Hindlimb muscle (tissue), 1 donor: Measurements from ENCODE around the gene UBE2Q2. TPM values are rescaled to one million over a fixed set of nuclear protein-coding genes. Genes with fewer than 3 reads are reported as not detected.
"Not testable (repeated sequence)": the region's sequence is repeated elsewhere in the genome, so short reads cannot be mapped to it uniquely, and the experiment has no call there.

ENCODE experiments used
- DNase-seq: peaks from one replicate; pipeline ENCODE4 v3.0.0-alpha.2; 2013
- polyA plus RNA-seq: library from polyadenylated mRNA; unstranded; fragments of 120-200 nt; gene quantifications from one replicate; pipeline ENCODE4 v1.2.1, GENCODE V29; 2013; ENCODE audit not compliant: insufficient read length

UBE2Q2 gene
- polyA plus RNA-seq, 1 donor, result 48.4 TPM

- no peak for DNase-seq
Measured at GRCh38 chr15:75866916-75867315, 23.7 kb downstream of the UBE2Q2 start.

- DNase-seq, result no peak
Measured at GRCh38 chr15:75867449-75867848, 24.2 kb downstream of the UBE2Q2 start.

GRCh38 chr15:75868019-75868418 lies 24.8 kb downstream of the UBE2Q2 start:
- no peak for DNase-seq

- DNase-seq, result no peak
Measured at GRCh38 chr15:75869446-75869845, 26.2 kb downstream of the UBE2Q2 start.

GRCh38 chr15:75871589-75871988 lies 28.3 kb downstream of the UBE2Q2 start:
- DNase-seq, result not testable (repeated sequence)

GRCh38 chr15:75872403-75872990 lies 29.2 kb downstream of the UBE2Q2 start:
- no peak for DNase-seq

- DNase-seq, result no peak
Measured at GRCh38 chr15:75884041-75884440, 40.8 kb downstream of the UBE2Q2 start.

GRCh38 chr15:75887178-75887577 lies 43.9 kb downstream of the UBE2Q2 start:
- no peak for DNase-seq

- DNase-seq, result no peak
Measured at GRCh38 chr15:75891895-75892294, 48.6 kb downstream of the UBE2Q2 start.

- no peak for DNase-seq
Measured at GRCh38 chr15:75895731-75896130, 52.5 kb downstream of the UBE2Q2 start.

GRCh38 chr15:75900577-75900976 lies 57.3 kb downstream of the UBE2Q2 start:
- no peak for DNase-seq

GRCh38 chr15:75902129-75902557 lies 58.9 kb downstream of the UBE2Q2 start:
- DNase-seq, result peak; percentile 11

GRCh38 chr15:75903331-75904239 lies 60.3 kb downstream of the UBE2Q2 start, which contains the start of gene FBXO22:
Gene FBXO22, plus strand, starts transcription at chr15:75903878. Its CDS starts 86 bp downstream, at chr15:75903964.
- DNase-seq, result peak; percentile 92

GRCh38 chr15:75905231-75905630 lies 62.0 kb downstream of the UBE2Q2 start:
- no peak for DNase-seq

- DNase-seq, result not testable (repeated sequence)
Measured at GRCh38 chr15:75910355-75910754, 67.1 kb downstream of the UBE2Q2 start.

GRCh38 chr15:75916978-75917377 lies 73.7 kb downstream of the UBE2Q2 start:
- no peak for DNase-seq

- no peak for DNase-seq
Measured at GRCh38 chr15:75918135-75918534, 74.9 kb downstream of the UBE2Q2 start.

GRCh38 chr15:75920079-75920478 lies 76.8 kb downstream of the UBE2Q2 start:
- DNase-seq, result no peak

GRCh38 chr15:75921732-75922703 lies 78.8 kb downstream of the UBE2Q2 start:
- no peak for DNase-seq

GRCh38 chr15:75923756-75924155 lies 80.5 kb downstream of the UBE2Q2 start:
- no peak for DNase-seq

- no peak for DNase-seq
Measured at GRCh38 chr15:75924576-75924975, 81.3 kb downstream of the UBE2Q2 start.

GRCh38 chr15:75925440-75925839 lies 82.2 kb downstream of the UBE2Q2 start:
- DNase-seq, result no peak

GRCh38 chr15:75926931-75927330 lies 83.7 kb downstream of the UBE2Q2 start:
- no peak for DNase-seq
